GM21723 (cell line): ENCODE results near the gene SRRD.

Source experiments
- ATAC-seq: cut with Tn5 transposase; IDR thresholded peaks from one replicate; pipeline ENCODE4 v1.9.1; 2021; ENCODE audit warnings: mild to moderate bottlenecking, moderate library complexity; ENCODE audit not compliant: unreplicated experiment

Gene SRRD

DNA sequence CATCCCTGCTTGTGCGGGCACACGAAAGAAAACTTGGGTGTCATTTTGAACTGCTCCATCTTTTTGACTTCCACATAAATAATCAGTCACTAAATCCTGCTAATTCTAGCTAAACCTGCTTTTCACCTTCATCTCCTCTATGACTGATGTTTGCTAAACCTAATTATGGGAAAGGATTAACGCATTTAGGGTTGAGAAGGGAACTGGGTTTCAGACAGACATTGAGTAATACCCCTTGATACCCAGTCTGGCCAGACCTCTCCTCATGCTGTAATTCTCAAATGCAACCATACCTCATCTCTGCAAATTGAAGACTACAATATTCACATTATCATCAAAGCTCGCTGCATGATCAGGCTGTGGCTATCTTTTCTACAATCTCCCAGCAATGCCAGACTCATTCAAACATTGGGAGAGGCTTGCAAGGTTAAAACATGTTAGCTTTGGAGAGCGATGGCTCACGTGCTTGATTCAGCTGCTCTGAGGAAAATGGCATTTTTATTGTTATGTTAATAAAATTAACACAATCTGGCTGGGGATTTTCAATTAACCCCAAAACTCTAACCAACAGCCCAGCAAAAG is 2.5 kb upstream of the SRRD start:
- ATAC-seq, result no peak

GRCh38 chr22:26481694-26482093 is 2.0 kb upstream of the SRRD start:
- ATAC-seq, result no peak

- ATAC-seq, result no peak
These were observed 1.5 kb upstream of the SRRD start for GRCh38 chr22:26482161-26482560.

- ATAC-seq, result no peak
These were observed 636 bp upstream of the SRRD start for GRCh38 chr22:26483043-26483438.

- no peak for ATAC-seq
These were observed 656 bp downstream of the SRRD start for GRCh38 chr22:26484360-26484706.

GRCh38 chr22:26485013-26485412 is 1.3 kb downstream of the SRRD start:
- no peak for ATAC-seq

DNA sequence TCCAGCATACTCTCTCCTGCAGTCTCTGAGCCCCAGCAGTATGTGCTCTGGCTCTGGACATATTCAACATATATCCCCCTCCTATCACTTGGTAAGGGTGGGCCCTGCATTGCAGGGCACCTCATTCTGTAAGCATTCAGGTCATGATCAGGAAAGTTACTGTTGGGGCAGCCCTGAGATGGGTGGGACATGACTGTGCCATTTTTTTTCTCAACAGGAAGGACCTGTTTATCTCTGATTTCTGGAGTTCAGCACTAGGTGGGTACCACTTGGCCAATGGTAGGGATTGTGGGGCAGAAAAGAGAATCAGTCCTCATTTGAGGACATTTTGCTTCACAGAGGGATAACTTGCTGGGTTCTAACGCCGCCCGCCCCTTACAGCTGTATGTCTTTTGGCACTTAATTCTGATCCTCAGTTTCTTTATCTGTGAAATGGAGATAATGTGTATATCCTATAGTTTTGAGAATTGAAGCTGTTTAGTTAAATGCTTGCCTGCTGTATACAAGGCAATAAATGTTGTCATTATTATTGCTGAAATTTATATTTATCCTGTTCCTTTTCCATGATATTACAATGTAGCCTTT is 2.2 kb downstream of the SRRD start:
- ATAC-seq, result no peak

DNA sequence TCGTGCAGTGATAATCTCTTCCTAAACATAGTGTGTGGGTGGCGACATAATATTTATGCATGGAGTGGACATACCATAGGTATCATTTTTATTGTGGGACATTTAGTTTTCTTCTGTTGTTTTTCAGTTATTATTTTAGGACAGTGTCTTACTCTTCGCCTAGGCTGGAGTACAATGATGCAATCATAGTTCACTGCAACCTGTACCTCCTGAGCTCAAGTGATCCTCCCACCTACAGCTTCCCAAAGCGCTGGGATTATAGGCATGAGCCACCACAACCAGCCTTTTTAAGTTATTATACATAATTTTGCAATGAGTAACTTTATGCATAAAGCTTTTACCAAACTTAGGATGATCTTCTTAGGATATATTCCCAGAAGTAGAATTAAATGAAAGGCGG is 2.7 kb downstream of the SRRD start:
- ATAC-seq, result no peak

- no peak for ATAC-seq
These were observed 4.3 kb downstream of the SRRD start for GRCh38 chr22:26487996-26488395.

DNA sequence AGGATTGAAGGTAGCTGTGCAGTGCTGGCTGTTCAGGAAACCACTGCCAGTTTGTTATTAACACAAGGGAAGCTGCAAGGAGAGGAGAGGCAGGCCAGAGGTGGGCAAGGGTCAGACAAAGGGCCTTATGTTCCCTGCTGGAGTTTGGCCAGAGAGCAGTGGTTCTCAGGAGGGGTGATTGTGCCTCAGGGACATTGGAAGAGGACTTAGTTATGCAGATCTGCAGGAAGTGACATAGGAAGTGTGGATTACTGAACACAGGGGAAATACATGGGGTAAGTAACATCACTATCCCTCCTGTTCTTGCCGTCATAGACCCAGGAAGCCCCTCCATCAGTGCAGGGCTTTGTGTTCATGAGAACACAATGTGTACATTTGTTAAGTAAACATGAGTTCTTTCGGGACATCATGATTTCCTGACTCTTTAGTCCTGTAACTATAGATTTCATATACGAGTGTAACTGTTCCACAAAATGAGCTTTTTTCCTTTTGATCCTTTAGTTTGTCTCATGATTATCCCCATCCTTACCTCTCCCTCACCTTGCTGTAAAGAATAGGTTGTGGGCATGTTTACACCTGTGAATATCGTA is 5.9 kb downstream of the SRRD start:
- ATAC-seq, result no peak

GRCh38 chr22:26492220-26492619 is 8.5 kb downstream of the SRRD start:
- ATAC-seq, result no peak

- no peak for ATAC-seq
These were observed 10.8 kb downstream of the SRRD start for GRCh38 chr22:26494506-26494905.

GRCh38 chr22:26496456-26496855 is 12.8 kb downstream of the SRRD start:
- no peak for ATAC-seq

- no peak for ATAC-seq
These were observed 15.6 kb downstream of the SRRD start for GRCh38 chr22:26499188-26499703.

DNA sequence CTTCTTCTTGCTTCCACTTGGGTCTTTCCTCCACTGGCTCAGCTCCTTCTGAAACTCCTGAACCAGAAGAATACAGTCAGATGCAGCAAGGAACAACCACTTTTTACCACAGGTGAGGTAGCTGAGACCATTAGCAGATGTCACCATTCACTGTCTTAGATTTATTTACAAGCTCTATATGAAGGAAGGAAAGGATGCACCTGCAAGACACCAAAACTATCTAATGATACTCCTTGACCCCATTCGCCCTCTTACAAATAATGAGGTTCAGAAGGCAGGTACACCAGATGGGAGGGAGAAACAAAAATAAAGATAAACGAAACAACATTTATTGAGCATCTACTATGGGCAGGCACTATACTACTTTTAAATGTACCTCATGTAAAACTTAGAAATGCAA is 18.3 kb downstream of the SRRD start:
- ATAC-seq, result no peak

GRCh38 chr22:26502688-26503561 is 19.2 kb downstream of the SRRD start:
- no peak for ATAC-seq

- ATAC-seq, result no peak
These were observed 20.1 kb downstream of the SRRD start for GRCh38 chr22:26503758-26504157.

- ATAC-seq, result no peak
These were observed 24.5 kb downstream of the SRRD start for GRCh38 chr22:26508148-26508547.

GRCh38 chr22:26512149-26512793 is 28.6 kb downstream of the SRRD start, which contains the start of gene TFIP11:
Gene TFIP11 (minus strand): TSS chr22:26512473. CDS start chr22:26510272, 2,201 bp downstream.
- ATAC-seq, result peak; percentile 92

- no peak for ATAC-seq
These were observed 30.2 kb downstream of the SRRD start for GRCh38 chr22:26513838-26514237.
